GM18519 (cell line): ENCODE measurements around the gene TCF3.

Experiments used
- ATAC-seq: cut with Tn5 transposase; IDR thresholded peaks from one replicate; pipeline ENCODE4 v1.9.1; 2021; ENCODE audit warnings: mild to moderate bottlenecking, moderate library complexity; ENCODE audit not compliant: unreplicated experiment, low FRiP score

Gene TCF3

DNA sequence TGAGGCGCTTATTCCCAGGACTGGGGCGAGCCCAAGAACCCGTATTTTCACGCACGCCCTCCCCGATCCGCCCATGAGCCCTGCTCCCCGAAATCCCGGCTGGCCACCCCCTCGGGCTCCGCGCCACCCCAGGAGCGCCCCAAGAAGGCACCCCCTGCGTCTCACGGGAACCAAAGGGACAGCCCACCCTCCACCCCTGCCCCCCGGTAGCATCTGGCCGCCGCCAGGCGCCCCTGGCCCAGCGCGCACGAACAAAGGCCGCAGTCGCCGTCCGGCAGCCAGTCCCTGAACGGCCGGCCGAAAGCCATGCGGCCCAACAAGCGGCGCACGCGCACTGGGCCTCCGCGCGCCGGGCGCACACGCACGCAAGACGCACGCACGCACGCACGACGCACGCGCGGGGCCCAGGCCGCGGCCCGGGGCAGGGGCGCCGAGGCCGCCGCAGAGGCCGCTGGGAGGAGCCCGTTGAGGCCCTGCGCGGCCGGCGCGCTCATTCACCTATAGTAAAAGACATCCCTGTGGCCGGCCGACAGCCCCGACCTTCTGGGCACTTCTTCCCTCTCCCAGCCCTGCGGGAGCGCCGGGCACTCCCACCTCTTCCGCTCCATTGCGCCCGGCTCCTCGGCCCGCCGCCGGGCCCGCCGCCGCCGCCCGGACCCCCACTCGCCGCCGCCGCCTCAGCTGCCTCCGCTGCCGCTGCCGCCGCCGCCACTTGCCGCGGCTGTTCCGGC, 60.2 kb downstream of the TCF3 start:
- peak; percentile 34 for ATAC-seq

DNA sequence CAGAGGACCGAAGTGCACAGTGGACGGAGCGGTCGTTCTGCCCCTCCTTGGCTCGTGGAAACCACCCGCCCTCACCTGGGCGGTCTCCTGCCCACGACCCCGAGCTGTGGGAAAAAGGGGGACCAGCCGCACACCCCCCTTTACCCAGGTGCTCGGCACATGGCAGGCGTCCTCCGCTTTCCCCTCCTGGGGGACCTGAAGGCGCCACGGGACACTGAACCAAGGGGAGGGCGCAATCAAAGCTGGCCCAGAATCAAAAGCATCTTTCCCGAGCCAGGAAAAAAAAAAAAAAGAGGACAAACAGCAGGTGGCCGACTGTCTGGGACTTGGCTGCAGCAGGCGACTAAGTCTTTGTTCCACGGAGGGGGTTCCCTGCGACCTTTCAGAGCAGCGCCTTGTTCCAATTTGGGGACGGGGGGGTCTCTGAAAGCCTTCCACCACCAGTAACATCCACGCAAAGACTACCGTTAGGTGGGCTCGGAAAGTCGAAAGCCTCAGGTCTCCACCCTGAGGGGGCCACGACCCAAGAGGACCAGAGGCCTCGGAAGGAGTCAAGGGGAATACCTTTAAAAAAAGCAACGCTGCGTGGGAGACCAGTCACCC, 60.9 kb downstream of the TCF3 start:
- no peak for ATAC-seq

DNA sequence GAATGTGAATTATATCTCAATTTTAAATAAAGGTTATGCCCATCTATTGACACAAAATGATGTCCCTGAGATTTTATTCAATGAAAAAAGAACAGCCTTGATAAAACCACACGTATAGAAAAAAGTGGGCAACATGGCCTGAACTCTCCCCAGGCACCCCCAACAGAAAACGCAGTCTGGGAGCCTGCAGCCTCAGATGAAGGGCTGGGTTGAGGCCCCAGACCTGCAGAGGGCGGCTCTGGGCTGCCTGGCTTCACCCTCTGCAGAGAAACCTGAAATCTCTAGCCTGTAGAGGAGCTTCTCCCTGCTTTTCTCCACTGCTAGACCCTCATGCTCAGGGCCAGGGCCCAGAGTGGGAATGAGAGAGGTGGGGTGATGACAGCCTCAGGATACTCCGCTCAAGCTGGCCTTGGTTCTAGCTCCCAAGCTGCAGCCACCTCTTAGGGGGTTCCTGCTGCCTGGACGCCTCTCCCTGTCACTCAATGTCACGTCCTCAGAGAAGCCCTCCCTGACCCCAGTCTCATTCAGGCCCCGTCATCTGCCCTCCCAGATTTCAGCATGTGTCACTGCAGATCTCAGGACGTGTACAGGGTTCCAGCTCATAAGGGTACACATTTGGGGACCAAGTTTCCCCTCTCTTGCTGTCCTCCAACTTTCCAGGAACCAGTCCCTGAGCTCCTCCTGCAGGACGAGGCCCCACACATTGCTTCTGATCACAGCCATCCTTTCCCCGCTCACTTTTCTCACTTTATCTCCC, 61.6 kb downstream of the TCF3 start:
- no peak for ATAC-seq

DNA sequence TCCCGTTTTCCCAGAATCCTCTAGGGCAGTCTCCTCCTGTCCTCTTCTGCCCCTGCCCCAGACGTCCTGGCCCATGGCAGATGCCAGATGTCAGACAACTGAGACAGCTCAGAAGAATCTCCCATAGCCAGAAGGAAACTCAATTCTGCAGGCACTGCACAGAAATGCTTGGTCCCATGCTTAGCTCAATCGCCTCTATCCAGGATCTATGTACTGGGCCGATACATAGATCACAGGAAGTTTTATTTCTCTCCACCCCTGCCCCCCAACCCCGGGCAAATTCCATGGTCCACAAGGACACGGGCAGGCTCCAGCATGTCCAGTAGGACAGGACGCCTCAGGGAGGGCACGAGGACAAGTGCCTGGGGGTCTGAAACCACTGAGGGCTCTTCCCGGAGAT, 64.5 kb downstream of the TCF3 start:
- ATAC-seq, result no peak

DNA sequence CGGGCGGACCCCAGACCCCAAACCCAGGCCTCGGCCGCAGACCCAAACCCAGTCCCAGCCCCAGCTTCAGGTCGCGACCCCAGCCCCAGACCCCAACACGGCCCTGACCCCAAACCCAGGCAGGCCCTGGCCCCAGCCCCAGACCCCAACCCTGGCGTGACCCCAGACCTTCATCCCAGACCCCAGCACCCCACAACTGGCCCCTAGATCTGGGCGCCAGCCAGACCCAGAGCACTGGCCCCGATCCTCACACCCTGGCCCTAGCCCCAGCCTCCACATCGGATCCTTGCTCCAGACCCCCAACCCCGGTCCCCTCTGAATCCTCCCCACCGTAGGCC, 67.2 kb downstream of the TCF3 start:
- no peak for ATAC-seq

DNA sequence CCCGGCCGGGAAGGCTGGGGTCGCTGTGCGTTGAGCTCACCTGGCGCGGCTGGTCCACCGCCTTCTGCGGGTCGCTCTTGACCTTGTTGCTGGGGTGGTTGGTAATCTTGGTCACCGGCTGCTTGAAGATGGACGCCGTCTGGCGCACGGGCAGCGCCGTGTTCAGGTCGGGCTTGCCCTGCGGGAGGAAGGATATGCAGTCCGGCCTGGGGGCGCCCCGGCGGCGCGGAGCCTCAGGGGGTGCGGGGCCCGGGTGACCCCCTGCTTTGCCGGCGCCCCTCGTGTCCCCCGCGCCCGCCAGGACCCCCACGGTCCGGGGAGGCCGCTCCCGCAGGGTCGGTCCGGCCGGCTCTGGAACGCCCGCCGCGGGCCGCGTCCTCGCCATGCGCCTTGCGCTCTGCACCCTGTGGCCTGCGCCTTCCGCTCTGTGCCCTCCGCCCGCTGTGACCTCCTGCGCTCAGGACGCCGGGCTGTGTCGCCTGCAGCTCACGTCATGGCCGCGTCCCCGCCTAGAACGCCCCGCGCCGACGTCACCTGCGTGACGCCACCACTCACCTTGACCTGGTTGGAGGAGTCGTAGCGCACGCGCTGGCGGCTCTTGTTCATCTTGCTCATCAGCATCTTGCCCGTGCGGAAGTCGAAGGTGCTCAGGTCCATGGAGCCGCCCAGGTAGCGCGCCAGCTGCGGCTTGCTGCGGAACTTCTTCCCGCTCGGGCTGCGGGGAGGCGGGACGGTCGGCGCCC, 67.7 kb downstream of the TCF3 start:
- no peak for ATAC-seq

DNA sequence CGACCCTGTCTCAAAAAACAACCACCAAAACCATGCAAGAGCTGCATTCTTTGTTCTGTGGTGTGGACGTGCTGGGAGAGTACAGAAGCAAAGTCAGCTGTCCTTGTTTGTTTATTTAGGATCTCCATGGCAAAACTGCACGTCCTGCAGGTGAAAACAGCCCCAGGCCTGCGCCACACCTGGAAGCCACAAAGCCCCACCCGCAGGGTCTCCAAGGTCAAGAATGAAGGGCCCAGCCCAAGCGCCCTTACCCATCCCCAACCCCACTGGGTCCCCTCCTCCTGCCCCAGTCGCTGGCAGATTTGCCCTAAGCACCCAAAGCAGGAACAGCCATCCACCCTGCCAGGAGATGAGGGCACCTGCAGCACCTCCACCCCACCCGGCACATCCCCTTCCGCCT, 70.2 kb downstream of the TCF3 start:
- ATAC-seq, result no peak

DNA sequence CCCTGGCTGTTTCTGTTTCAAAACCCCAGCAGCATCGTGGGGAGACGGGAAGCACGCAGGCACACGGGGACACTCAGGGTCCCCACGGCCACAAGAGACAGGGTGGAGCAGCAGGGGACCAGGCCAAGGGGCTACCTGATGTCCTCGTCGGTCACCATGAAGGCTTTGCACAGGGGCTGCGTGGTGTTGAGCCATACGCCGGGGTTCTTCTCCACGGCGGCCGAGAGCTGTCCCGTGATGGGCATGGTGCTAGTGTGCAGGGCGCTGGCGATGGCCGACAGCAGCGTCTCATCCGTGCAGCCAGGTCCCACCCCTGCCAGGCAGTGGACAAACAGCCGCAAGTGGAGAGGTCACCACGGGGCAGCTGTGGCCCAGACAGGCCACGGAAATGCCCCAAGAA, 71.5 kb downstream of the TCF3 start:
- no peak for ATAC-seq

DNA sequence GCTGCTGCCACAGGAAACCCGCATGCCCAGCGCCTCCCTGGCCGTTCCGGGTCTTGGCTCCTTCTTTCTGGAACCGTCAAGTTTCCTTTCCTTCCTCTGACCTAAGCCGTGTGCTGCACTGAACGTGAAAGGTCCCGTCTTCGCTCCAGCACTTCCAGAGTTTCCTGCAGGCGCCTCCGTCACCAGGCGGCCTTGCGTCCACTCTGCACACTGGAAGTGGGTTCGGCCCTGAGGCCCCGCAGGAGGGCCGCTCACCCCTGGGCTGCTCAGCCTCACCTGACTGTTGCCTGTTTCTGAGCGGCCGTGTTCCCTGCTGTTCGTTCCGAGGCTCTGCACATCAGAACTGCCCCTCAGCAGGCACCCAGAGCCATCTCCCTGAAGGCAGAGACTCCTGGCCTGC, 72.0 kb downstream of the TCF3 start:
- no peak for ATAC-seq

DNA sequence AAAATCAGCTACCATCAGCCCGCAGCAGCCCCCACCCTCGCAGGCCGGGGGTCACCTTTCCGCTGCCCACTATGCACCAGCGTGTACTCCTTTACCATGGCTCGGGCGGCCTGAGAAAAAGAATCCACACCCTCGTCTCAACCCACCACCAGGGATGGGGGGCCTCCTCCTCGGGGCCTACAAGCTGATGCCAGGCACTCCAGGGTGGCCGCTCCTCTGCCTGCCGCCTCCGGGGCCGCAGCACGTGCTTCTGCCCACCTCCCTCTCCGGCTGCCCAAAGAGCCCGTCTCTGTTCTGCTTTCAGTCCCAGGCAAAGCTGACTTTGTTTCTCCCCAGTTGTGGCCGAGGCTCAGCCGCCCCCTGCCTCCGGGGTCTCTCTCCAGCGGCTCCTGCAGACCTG, 73.2 kb downstream of the TCF3 start:
- no peak for ATAC-seq

DNA sequence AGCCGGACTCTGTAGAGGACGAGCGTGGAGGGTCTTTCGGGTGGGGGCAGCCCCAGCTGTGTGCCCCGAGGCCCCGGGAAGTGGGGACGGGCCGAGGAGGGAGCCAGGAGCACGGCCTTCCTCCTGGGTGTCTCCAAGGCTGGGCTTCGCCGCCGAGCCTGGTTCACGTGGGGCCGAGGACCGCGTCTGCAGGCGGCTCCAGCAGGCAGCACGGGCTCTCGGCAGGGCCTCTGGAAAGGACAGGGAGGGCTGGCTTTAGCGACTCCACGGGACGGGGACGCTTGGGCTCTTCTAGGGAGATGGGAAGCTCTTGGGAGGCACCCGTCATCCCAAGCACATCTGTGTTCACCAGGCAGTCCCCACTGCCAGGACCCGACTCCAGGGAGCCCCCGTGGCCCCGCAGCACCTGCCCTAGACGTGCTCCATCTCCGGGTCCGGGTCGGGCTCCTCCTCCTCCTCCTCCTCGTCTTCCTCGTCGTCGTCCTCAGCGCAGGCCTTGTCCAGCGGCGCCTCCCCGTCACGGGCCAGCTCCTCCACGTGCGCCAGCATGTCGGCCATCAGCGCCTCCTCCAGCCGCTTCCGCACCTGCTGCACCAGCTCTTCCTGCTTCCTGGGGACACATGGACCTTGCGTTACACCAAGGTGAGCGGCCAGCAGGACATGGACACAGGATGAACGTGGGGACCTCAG, 74.3 kb downstream of the TCF3 start:
- ATAC-seq, result no peak

DNA sequence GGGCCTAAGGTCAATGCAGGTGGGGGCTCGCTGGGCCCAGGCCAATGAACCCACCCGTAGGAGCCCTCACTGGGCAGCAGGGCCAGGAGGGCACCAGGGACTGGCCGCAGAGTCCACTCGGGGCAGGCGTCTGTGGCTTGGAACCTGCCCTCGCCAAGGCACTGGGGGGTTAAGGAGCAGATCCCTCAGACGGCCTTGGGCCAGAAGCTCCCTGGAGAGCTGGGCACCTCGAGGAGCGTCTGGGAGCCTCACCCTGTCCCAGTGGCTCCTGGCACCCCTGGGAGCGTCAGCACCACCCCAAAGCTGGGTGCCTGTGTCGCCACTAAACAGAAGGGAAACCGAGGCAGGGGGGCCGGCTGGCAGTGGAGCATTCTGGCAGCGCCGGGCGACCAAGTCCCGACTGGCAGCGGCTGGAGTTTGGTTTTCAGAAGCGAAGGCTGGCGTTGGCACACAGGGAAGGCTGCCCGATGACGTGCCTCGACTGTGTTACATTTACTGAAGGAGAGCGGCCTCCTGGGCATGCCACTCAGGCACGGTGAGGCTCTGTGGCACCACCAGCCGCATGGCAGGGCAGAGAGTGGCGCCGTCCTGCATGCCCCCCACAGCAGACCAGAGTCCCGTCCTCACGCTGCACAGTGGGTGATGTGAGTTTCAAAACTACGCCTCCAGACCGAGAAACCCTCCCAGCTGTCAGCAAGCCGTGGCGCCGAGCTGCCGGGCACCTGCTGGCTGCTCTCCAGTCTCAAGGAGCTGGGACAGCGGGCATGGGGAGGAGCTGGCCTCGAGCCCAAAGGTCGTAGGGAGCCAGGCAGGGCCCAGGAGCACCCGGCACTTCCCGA, 75.1 kb downstream of the TCF3 start:
- no peak for ATAC-seq

DNA sequence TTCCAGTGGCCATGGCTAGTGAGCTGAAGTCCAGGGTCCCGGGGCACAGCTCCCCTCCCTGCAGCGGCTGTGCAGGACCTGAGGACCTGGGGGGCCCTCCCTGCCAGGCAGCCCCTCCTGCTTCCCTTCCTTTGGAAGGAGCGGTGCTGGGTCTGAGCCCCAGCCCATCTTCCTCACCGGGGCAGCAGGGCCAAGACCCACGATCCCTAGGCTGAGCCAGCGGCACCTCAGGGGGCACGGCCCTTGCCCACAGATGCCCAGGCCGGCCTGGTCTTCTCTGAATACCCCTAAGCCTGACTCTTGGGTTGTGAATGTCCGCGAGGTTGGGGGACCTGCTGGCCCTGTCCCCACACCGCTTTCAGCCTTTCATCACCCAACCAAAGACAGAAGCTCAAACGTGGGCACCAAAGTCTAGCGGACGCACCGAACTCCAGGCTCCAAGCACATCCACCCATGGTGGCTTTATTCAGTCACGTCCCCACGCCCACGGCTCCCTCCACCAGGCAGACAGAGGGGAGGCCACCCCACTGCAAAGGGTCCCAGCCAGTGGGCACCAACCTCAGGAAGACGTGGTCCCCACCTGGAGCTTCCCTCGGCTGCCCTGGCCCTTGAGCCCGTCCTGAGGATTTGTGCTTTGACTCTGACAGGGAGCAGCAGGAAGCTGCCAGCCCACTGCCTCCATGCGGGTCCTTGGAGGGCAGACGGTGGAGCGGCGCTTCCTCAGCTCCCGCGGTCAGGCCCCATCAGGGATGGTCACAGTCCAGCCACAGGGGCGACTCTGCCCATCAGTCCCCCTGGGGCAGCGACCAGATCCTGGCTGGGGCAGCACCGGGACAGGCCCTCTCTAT, 75.9 kb downstream of the TCF3 start:
- no peak for ATAC-seq

DNA sequence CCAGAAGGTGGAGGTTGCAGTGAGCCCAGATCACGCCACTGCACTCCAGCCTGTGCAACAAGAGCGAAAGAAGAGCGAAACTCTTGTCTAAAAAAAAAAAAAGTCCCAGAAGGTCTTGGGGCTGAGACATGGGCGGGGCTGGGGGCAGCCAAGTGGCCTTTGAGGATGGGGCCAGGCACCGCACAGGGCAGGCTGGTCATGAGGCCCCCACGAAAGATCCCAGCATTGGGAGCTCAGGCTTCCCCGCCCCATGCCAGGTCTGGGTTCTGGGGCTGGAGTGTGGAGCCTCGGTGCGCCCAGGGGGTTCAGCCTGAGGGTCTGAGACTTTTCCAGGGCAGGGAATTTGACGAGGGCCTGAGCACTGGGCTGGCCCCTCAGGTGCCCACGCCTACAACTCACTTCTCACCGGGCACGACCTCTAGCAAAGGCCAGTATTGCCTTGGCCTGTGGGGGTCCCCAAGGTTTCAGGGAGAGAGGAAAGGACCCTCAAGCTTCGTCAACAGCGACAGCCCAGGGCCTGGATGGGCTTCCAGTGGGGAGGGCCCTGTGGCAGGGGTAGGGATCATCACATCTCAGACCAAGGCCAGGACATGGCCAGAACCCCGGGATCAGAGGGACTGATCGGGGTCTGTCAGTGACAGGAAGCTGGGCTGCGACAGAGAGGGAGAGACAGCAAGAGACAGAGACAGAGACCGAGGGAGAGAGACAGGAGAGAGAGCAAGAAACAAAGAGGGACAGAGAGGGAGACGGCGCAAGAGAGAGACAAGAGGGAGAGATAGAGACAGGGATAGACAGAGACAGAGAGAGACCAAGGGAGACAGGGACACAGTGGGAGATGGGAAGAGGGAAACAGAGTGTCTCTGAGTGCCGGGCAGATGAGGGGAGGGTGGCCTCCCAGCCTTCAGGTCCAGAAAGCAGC, 76.8 kb downstream of the TCF3 start:
- ATAC-seq, result no peak

DNA sequence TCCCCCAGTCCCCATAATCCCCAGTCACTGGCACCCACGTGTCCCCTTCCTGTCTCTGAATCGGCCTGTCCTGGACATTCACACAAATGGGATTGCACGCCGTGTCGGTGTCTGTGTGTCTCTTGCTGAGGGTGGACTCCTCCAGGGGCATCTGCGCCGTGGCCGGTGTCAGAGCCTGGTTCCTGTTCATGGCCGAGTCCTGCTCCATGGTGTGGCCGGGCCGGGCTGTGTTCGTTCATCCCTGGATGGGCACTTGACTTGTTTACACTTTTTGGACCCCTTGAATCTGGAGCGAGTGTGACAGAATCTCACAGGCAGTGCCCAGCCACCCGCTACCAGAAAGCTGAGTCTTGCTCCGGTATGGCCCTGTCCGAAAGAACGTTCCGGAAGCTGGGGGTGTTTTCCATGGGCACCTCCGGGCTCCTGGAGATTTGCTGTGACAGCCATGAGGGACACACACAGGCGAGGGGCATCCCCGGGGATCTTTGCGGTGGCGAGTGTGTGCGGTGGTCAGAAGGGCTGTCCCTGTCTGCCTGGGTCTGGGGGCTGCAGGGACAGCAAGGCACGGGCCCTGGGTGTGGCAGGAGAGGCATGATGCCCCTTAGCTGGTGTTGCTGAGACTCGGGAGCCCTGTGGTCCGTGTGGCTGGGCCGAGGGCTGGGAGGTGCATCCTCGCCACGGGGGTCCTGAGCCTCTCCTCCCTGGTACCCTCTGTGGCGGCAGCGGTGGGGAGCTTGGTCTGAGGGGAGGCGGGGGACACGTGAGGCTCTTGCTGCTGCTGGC, 77.9 kb downstream of the TCF3 start:
- no peak for ATAC-seq

DNA sequence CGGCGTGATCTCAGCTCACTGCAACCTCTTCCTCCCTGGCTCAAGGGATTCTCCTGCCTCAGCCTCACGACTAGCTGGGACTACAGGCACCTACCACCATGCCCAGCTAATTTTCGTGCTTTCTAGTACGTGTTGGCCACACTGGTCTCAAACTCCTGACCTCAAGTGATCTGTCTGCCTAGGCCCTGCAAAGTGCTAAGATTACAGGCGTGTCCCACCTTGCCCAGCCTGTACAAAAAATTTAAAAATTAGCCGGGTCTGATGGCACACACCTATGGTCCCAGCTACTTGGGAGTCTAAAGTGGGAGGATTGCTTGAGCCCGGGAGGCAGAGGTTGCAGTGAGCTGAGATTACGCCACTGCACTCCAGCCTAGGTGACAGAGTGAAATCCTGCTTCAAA, 79.6 kb downstream of the TCF3 start:
- ATAC-seq, result no peak

DNA sequence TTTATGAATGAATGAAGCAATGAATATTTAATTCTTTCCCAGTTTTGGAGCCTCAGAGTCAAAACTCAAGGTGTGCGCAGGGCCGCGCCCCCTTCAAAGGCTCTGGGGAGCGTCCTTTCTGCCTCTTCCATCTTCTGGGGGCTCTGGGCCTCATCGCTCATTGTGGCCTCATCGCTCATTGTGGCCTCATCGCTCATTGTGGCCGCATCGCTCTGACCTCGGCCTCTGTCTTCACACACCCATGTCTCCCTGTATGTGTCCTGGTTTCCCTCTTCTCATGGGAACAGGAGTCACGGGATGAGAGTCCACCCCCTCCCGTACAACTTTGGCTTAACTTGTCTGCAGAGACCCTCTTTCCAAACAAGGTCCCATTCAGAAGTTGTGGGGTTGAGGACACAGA, 81.1 kb downstream of the TCF3 start:
- no peak for ATAC-seq
